ENCODE data around the gene PHGDH. TPM values are rescaled to one million over a fixed set of nuclear protein-coding genes. Genes with fewer than 3 reads are reported as not detected.

PHGDH gene
- total and polyA plus RNA-seq, 2 donors from 2014 or later, result 71.9 to 126 TPM

GRCh38 chr1:119745034-119745433 is 33.3 kb downstream of the PHGDH start:
- H3K4me3 ChIP-seq (ENCODE audit: low read length in 3 of 3), result no peak overlapping the region
- no peak for FAIRE-seq
- TF ChIP-seq CTCF (IDR thresholded peaks at IDR 0.05; ENCODE audit: borderline replicate concordance, extremely low read depth, insufficient read depth), result no peak
- H3K36me3 ChIP-seq (ENCODE audit: control insufficient read depth in 2 of 3, insufficient read depth in 3 of 3, low read length in 3 of 3), result no peaks in the 10 kb centered on the region
- no peaks in the 10 kb centered on the region for H3K27me3 ChIP-seq (ENCODE audit: control insufficient read depth, insufficient read depth, low read length)
- no peaks in the 10 kb centered on the region for H3K9me3 ChIP-seq (ENCODE audit: control insufficient read depth in 2 of 3, insufficient read depth in 1 of 3, low read length in 3 of 3)
- H3K27ac ChIP-seq (ENCODE audit: low read depth in 2 of 2, low read length in 2 of 2), result no peak overlapping the region
- H3K9ac ChIP-seq (ENCODE audit: low read length in 3 of 3), result no peak overlapping the region
- intact Hi-C loops (cut with DNase I), result no loop called here
- DNase-seq, result no peak
- peaks cover 0 to 34% (median 34%) of the 10 kb centered on the region in 3 donors for H3K4me1 ChIP-seq (ENCODE audit: control insufficient read depth in 2 of 3, insufficient read depth in 2 of 3, low read depth in 1 of 3, low read length in 3 of 3)

GRCh38 chr1:119747451-119747850 is 35.7 kb downstream of the PHGDH start:
- Histone ChIP-seq H3K36me3 (ENCODE audit: control insufficient read depth in 2 of 3, insufficient read depth in 3 of 3, low read length in 3 of 3) (no peaks in the 10 kb centered on the region), H3K27ac (ENCODE audit: low read depth in 2 of 2, low read length in 2 of 2) (no peak overlapping the region), H3K9me3 (ENCODE audit: control insufficient read depth in 2 of 3, insufficient read depth in 1 of 3, low read length in 3 of 3) (no peaks in the 10 kb centered on the region), H3K9ac (ENCODE audit: low read length in 3 of 3) (no peak overlapping the region), H3K4me3 (ENCODE audit: low read length in 3 of 3) (no peak overlapping the region), H3K27me3 (ENCODE audit: control insufficient read depth, insufficient read depth, low read length) (no peaks in the 10 kb centered on the region), H3K4me1 (ENCODE audit: control insufficient read depth in 2 of 3, insufficient read depth in 2 of 3, low read depth in 1 of 3, low read length in 3 of 3) (peaks cover 0 to 14% (median 11%) of the 10 kb centered on the region in 3 donors)
- no peak for DNase-seq
- FAIRE-seq, result no peak
- intact Hi-C loops (cut with DNase I), result no loop called here
- TF ChIP-seq CTCF (IDR thresholded peaks at IDR 0.05; ENCODE audit: borderline replicate concordance, extremely low read depth, insufficient read depth), result no peak

GRCh38 chr1:119748040-119748439 is 36.3 kb downstream of the PHGDH start:
- no peaks in the 10 kb centered on the region for H3K9me3 ChIP-seq (ENCODE audit: control insufficient read depth in 2 of 3, insufficient read depth in 1 of 3, low read length in 3 of 3)
- no peak for DNase-seq
- no peak for TF ChIP-seq CTCF (IDR thresholded peaks at IDR 0.05; ENCODE audit: borderline replicate concordance, extremely low read depth, insufficient read depth)
- no peaks in the 10 kb centered on the region for H3K36me3 ChIP-seq (ENCODE audit: control insufficient read depth in 2 of 3, insufficient read depth in 3 of 3, low read length in 3 of 3)
- no peaks in the 10 kb centered on the region for H3K27me3 ChIP-seq (ENCODE audit: control insufficient read depth, insufficient read depth, low read length)
- H3K9ac ChIP-seq (ENCODE audit: low read length in 3 of 3), result no peak overlapping the region
- intact Hi-C loops (cut with DNase I), result no loop called here
- H3K4me3 ChIP-seq (ENCODE audit: low read length in 3 of 3), result no peak overlapping the region
- H3K4me1 ChIP-seq (ENCODE audit: control insufficient read depth in 2 of 3, insufficient read depth in 2 of 3, low read depth in 1 of 3, low read length in 3 of 3), result peaks cover 0 to 9% (median 5%) of the 10 kb centered on the region in 3 donors
- H3K27ac ChIP-seq (ENCODE audit: low read depth in 2 of 2, low read length in 2 of 2), result no peak overlapping the region
- FAIRE-seq, result no peak

GRCh38 chr1:119752592-119752991 is 40.9 kb downstream of the PHGDH start:
- H3K9me3 ChIP-seq (ENCODE audit: control insufficient read depth in 2 of 3, insufficient read depth in 1 of 3, low read length in 3 of 3), result no peaks in the 10 kb centered on the region
- no peak overlapping the region for H3K27ac ChIP-seq (ENCODE audit: low read depth in 2 of 2, low read length in 2 of 2)
- H3K4me3 ChIP-seq (ENCODE audit: low read length in 3 of 3), result no peak overlapping the region
- no peak overlapping the region for H3K9ac ChIP-seq (ENCODE audit: low read length in 3 of 3)
- no peaks in the 10 kb centered on the region for H3K4me1 ChIP-seq (ENCODE audit: control insufficient read depth in 2 of 3, insufficient read depth in 2 of 3, low read depth in 1 of 3, low read length in 3 of 3)
- no peaks in the 10 kb centered on the region for H3K36me3 ChIP-seq (ENCODE audit: control insufficient read depth in 2 of 3, insufficient read depth in 3 of 3, low read length in 3 of 3)
- TF ChIP-seq CTCF (IDR thresholded peaks at IDR 0.05; ENCODE audit: borderline replicate concordance, extremely low read depth, insufficient read depth), result no peak
- DNase-seq, result peak in 1 of 5 donors; percentile 2
- FAIRE-seq, result no peak
- intact Hi-C loops (cut with DNase I), result no loop called here
- no peaks in the 10 kb centered on the region for H3K27me3 ChIP-seq (ENCODE audit: control insufficient read depth, insufficient read depth, low read length)

Data from kidney (tissue), 14 donors.